Neural progenitor cell (in vitro differentiated cells): ENCODE results near the gene CNRIP1.

Source experiments
- EZH2 ChIP-seq: fragments of 200-600 bp; sonication (generic); IDR thresholded peaks from 2 replicates; pipeline ENCODE4 v1.6.1; 2017; ENCODE audit warnings: antibody characterized with exemption, mild to moderate bottlenecking, moderate library complexity
- TF ChIP-seq, protein P1 (sequence below): fragments of 200-600 bp; sonication (generic); IDR thresholded peaks from 2 replicates; pipeline ENCODE4 v1.5.1; 2017; ENCODE audit warnings: antibody characterized with exemption, mild to moderate bottlenecking

DNA sequence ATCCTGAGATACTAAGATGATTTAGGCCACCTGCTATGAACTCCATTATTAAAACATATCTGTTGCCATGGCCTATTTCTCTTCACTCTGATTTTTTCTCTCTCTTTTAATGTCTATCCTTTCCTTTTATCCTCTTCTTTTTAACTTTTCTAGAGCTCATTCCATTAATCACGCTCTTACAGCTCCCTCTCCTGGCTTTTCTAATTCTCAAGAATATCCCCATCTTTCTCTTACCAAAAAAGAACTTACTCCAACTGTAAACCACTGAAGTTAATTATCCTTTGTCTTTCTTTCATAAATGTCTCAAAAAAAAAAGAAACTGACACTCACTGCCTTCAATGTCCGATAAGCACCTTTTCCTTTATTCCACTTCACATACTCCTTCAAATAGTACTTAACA lies 75.3 kb downstream of the CNRIP1 start:
- TF ChIP-seq, protein P1, sequence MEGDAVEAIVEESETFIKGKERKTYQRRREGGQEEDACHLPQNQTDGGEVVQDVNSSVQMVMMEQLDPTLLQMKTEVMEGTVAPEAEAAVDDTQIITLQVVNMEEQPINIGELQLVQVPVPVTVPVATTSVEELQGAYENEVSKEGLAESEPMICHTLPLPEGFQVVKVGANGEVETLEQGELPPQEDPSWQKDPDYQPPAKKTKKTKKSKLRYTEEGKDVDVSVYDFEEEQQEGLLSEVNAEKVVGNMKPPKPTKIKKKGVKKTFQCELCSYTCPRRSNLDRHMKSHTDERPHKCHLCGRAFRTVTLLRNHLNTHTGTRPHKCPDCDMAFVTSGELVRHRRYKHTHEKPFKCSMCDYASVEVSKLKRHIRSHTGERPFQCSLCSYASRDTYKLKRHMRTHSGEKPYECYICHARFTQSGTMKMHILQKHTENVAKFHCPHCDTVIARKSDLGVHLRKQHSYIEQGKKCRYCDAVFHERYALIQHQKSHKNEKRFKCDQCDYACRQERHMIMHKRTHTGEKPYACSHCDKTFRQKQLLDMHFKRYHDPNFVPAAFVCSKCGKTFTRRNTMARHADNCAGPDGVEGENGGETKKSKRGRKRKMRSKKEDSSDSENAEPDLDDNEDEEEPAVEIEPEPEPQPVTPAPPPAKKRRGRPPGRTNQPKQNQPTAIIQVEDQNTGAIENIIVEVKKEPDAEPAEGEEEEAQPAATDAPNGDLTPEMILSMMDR = peak; percentile 20
- TF ChIP-seq EZH2 = no peak
